Activated CD8-positive, alpha-beta T cell treated with anti-CD3 and anti-CD28 coated beads for 36 hours (primary cell): ENCODE results near the gene BSG. TPM values are rescaled to one million over a fixed set of nuclear protein-coding genes. Genes with fewer than 3 reads are reported as not detected.
A peak's percentile ranks its signal among the peaks of the same experiment; 100 is the strongest.
"Not testable (repeated sequence)": the region's sequence is repeated elsewhere in the genome, so short reads cannot be mapped to it uniquely, and the experiment has no call there.

Experiments
- ATAC-seq: fragments of 200-7000 bp; cut with Tn5 transposase; one replicate; pipeline ENCODE4 v1.10.0; 2021; ENCODE audit warnings: mild to moderate bottlenecking, moderate library complexity
- CTCF ChIA-PET: fragments of 350-600 bp; sonication (Branson Sonifier 250); formaldehyde crosslinking; loops from one replicate; lab custom pipeline; 2021; ENCODE audit warnings: antibody characterized with exemption; lab: Charles Lee
- POLR2A ChIA-PET: fragments of 350-600 bp; sonication (Branson Sonifier 250); formaldehyde crosslinking; loops from one replicate; lab custom pipeline; 2021; ENCODE audit warnings: antibody characterized with exemption; lab: Charles Lee
- DNase-seq: peaks from one replicate; pipeline ENCODE4 v3.0.0-alpha.2; 2020
- H3K27ac Mint-ChIP-seq: one replicate; pipeline ENCODE4 v1.8.0; 2021; ENCODE audit warnings: mild to moderate bottlenecking, mixed read lengths
- H3K27me3 Mint-ChIP-seq: one replicate; pipeline ENCODE4 v1.8.0; 2021; ENCODE audit warnings: mixed read lengths
- H3K36me3 Mint-ChIP-seq: one replicate; pipeline ENCODE4 v1.8.0; 2021; ENCODE audit warnings: low read depth, mixed read lengths
- H3K4me1 Mint-ChIP-seq: one replicate; pipeline ENCODE4 v1.8.0; 2021; ENCODE audit warnings: low read depth, mixed read lengths
- H3K4me3 Mint-ChIP-seq: one replicate; pipeline ENCODE4 v1.8.0; 2021; ENCODE audit warnings: mild to moderate bottlenecking, moderate library complexity, mixed read lengths
- H3K9me3 Mint-ChIP-seq: one replicate; pipeline ENCODE4 v1.8.0; 2021; ENCODE audit warnings: mixed read lengths
- intact Hi-C: fragments of 100-400 bp; cut with micrococcal nuclease; formaldehyde crosslinking; loops from one replicate; pipeline ENCODE4 v1.10.0; 2022
- total RNA-seq, 2 experiments: library from RNA; stranded (reverse); gene quantifications; one replicate each; pipeline ENCODE4 v1.2.3, GENCODE V29; 2021
- TF ChIP-seq, protein P1 (sequence below): fragments of 200-600 bp; IDR thresholded peaks from one replicate; pipeline ENCODE4 v1.8.0; 2022; ENCODE audit warnings: antibody characterized with exemption, mild to moderate bottlenecking

BSG gene
- total RNA-seq, 2 experiments from 2014 or later: 159 to 160 TPM

DNA sequence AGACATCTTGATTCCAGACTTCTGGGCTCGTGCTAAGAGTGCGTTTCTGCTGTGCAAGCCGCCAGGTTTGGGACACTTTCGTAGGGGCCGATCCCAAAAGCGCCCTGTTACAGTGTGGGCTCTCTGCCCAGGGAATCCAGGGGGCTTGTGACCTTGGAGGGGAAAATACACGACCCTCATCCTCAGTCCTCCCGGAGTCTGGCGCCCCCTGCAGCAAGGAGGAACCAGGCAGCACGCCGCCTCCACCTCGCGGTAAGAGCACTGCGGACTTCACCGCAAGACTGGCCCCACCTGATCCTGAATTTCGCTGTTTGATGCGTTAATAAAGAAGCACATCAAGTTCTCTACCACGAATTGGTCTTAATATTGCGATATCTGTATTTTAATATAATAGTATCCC, 55.8 kb downstream of the BSG start:
- POLR2A ChIA-PET: interaction anchor here (0.7 kb wide), 1 partner anchor 45 kb away, joined by 3 read pairs; no protein-coding TSS in a partner anchor
- ATAC-seq: no peak

DNA sequence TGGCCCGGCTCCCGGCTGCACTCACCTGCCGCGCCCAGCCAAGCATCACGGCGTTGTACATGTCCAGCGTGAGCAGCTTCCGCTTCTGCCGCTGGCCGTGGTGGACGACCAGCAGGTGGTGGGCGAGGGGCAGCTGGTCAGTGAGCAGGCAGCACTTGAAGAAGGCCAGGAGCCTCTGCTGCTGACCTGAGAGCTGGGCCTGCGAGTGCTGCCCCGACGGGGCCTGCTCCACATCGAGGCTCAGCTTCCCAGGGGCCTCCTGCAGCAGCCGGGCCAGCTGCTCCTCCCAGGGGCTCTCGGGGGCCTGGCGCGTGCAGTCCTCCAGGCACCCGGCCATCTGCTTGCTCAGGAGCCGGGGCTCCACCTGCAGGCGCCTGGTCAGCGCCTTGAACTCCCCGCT, 57.1 kb downstream of the BSG start:
- peaks cover 39% of the 10 kb centered on the region for H3K36me3 Mint-ChIP-seq

More for the DNA sequence above, 55.8 kb downstream of the BSG start:
- CTCF ChIA-PET: interaction anchor here (1.5 kb wide), 1 partner anchor 44 kb away, joined by 4 read pairs; no protein-coding TSS in a partner anchor
- H3K4me3 Mint-ChIP-seq: no peak overlapping the region
- intact Hi-C loops: no loop called here
- H3K4me1 Mint-ChIP-seq: peaks cover 19% of the 10 kb centered on the region
- TF ChIP-seq, protein P1, sequence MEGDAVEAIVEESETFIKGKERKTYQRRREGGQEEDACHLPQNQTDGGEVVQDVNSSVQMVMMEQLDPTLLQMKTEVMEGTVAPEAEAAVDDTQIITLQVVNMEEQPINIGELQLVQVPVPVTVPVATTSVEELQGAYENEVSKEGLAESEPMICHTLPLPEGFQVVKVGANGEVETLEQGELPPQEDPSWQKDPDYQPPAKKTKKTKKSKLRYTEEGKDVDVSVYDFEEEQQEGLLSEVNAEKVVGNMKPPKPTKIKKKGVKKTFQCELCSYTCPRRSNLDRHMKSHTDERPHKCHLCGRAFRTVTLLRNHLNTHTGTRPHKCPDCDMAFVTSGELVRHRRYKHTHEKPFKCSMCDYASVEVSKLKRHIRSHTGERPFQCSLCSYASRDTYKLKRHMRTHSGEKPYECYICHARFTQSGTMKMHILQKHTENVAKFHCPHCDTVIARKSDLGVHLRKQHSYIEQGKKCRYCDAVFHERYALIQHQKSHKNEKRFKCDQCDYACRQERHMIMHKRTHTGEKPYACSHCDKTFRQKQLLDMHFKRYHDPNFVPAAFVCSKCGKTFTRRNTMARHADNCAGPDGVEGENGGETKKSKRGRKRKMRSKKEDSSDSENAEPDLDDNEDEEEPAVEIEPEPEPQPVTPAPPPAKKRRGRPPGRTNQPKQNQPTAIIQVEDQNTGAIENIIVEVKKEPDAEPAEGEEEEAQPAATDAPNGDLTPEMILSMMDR: peak; percentile 51
- peak; percentile 35 for DNase-seq
- no peaks in the 10 kb centered on the region for H3K27me3 Mint-ChIP-seq
- no peak overlapping the region for H3K27ac Mint-ChIP-seq
- H3K9me3 Mint-ChIP-seq: no peaks in the 10 kb centered on the region
- H3K36me3 Mint-ChIP-seq: peaks cover 39% of the 10 kb centered on the region

DNA sequence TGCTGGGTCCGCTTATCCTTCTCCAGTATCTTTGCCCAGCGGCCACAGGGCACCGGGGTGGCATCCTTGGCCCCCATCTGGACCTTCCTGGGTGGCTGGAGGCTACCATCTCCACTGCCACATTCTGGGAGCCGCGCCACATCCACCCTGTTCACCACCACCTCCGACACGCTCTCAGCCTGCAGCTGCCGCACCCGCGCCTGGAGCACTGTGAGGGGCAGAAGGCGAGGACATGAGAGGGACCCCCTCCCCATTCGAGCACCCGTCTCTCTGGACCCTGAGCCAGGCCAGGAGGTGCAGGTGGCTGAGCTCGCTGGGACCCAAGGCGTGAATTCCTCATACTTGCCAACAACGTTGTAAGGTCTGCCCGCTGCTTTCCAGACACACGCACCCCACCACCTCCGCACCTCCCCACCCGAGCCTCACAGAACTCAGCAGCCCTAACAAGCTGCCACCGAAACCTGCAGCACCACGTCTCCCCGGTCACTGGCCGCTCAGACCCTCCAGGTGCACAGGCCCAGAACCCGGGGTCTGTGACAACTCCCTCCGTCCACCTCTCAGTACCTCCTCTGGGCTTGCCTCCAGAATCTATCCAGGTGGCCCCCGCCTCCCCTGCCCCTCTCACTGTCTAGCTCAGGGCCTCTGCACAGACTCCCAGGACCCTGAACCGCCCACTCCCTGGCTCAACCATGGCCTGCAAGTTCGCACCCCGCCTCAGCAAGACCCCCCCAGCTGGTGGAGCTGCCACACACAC, 57.7 kb downstream of the BSG start:
- Mint-ChIP-seq H3K36me3 (peaks cover 39% of the 10 kb centered on the region), H3K27ac (no peak overlapping the region), H3K9me3 (no peaks in the 10 kb centered on the region), H3K4me3 (no peak overlapping the region), H3K4me1 (peaks cover 19% of the 10 kb centered on the region), H3K27me3 (no peaks in the 10 kb centered on the region)
- intact Hi-C loops: no loop called here
- CTCF ChIA-PET: interaction anchor here (1.5 kb wide), 1 partner anchor 46 kb away, joined by 4 read pairs; no protein-coding TSS in a partner anchor
- POLR2A ChIA-PET: interaction anchor here (2.3 kb wide), 1 partner anchor 18 kb away, joined by 6 read pairs; no protein-coding TSS in a partner anchor
- no peak for DNase-seq
- TF ChIP-seq, protein P1: no peak
- no peak for ATAC-seq

More for the DNA sequence above, 57.1 kb downstream of the BSG start:
- POLR2A ChIA-PET, H3K27me3 Mint-ChIP-seq, H3K9me3 Mint-ChIP-seq, intact Hi-C loops, H3K27ac Mint-ChIP-seq, ATAC-seq, DNase-seq, H3K4me3 Mint-ChIP-seq: not testable (repeated sequence)
- CTCF ChIA-PET: interaction anchor here (1.5 kb wide), 1 partner anchor 45 kb away, joined by 4 read pairs; no protein-coding TSS in a partner anchor
- H3K4me1 Mint-ChIP-seq: peaks cover 19% of the 10 kb centered on the region

DNA sequence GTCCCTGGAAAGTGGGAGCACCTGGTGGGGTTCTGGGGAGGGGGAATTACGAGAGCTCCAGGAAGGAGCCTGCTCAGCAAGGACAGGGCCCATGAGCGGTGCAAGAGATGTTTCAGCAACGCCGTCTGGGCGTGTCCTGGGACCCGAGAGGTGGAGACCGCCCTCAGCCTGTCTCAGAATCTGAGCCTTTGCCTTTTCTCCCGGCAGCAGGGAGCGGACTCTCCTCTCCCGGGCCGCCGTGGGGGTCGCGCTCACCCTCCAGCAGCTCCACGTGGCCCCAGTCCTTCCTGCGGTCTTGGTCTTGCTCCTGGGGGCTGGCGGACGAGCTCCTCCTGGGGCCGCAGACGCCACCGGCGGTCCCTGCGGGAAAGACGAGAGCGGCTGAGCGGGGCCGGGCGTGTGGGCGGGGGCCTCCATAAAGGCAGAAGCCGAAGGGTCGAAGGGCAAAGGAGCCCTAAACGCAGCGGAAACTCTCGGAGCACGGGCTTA, 60.2 kb downstream of the BSG start:
- Mint-ChIP-seq H3K27me3 (no peaks in the 10 kb centered on the region), H3K36me3 (peaks cover 34% of the 10 kb centered on the region), H3K9me3 (no peaks in the 10 kb centered on the region), H3K4me1 (peaks cover 19% of the 10 kb centered on the region), H3K27ac (peak overlapping the region; percentile 92), H3K4me3 (peak overlapping the region; percentile 98)
- DNase-seq: peak; percentile 75
- CTCF ChIA-PET: interaction anchor here (1.7 to 2.6 kb wide), 2 partner anchors 48 to 100 kb away, joined by 5 to 9 read pairs; partner anchors contain the start of gene CDC34
- POLR2A ChIA-PET: interaction anchor here (0.9 to 2.3 kb wide), 5 partner anchors 20 to 44 kb away, joined by 3 to 6 read pairs (median 3); partner anchors contain the start of gene RNF126
- TF ChIP-seq, protein P1: no peak
- peak; percentile 47 for ATAC-seq
- intact Hi-C loops: no loop called here

Other genes starting within 250 kb of the BSG start
- 10 to 100 TPM; 20.0 to 20.4 TPM for gene MIER2, start 227.8 kb upstream of the BSG start, total RNA-seq
- gene C2CD4C, start 163.4 kb upstream of the BSG start, total RNA-seq: under 1 TPM; 0.13 to 0.25 TPM
- under 1 TPM; 0.25 to 0.45 TPM for gene SHC2, start 111.6 kb upstream of the BSG start, total RNA-seq
- under 1 TPM; 0.20 to 0.22 TPM for gene MADCAM1, start 76.1 kb upstream of the BSG start, total RNA-seq
- gene TPGS1, start 65.1 kb upstream of the BSG start, total RNA-seq: 1 to 10 TPM; 8.9 to 9.3 TPM
- 10 to 100 TPM; 38.1 to 43.7 TPM for gene CDC34, start 40.8 kb upstream of the BSG start, total RNA-seq
- 10 to 100 TPM; 52.7 to 58.5 TPM for gene GZMM, start 28.5 kb upstream of the BSG start, total RNA-seq
- gene HCN2, start 17.3 kb downstream of the BSG start, total RNA-seq: under 1 TPM; 0.18 TPM
- gene POLRMT, start 60.9 kb downstream of the BSG start, total RNA-seq: 10 to 100 TPM; 66.6 to 67.9 TPM
- gene FGF22, start 67.3 kb downstream of the BSG start, total RNA-seq: under 1 TPM in 1 of 2 experiments, not detected in 1; 0.16 TPM
- 100 to 1,000 TPM in 1 of 2 experiments, 10 to 100 TPM in 1; 99.1 to 101 TPM for gene RNF126, start 90.6 kb downstream of the BSG start, total RNA-seq
- gene FSTL3, start 103.8 kb downstream of the BSG start, total RNA-seq: 10 to 100 TPM; 12.3 TPM
- not detected for gene PRSS57, start 122.9 kb downstream of the BSG start, total RNA-seq
- gene PALM, start 136.3 kb downstream of the BSG start, total RNA-seq: under 1 TPM; 0.22 to 0.36 TPM
- not detected for gene MISP, start 178.5 kb downstream of the BSG start, total RNA-seq
- 100 to 1,000 TPM; 581 to 582 TPM for gene PTBP1, start 224.9 kb downstream of the BSG start, total RNA-seq
- not detected for gene PLPPR3, start 249.4 kb downstream of the BSG start, total RNA-seq